ENCODE measurements around the gene PIGO. TPM values are rescaled to one million over a fixed set of nuclear protein-coding genes. Genes with fewer than 3 reads are reported as not detected.

PIGO gene
- total and polyA plus RNA-seq, 10 of the 15 experiments (the other 5 are each of a cell fraction or from before 2014, with no cell fraction given): 8.2 to 23.3 (median 18.4) TPM

DNA sequence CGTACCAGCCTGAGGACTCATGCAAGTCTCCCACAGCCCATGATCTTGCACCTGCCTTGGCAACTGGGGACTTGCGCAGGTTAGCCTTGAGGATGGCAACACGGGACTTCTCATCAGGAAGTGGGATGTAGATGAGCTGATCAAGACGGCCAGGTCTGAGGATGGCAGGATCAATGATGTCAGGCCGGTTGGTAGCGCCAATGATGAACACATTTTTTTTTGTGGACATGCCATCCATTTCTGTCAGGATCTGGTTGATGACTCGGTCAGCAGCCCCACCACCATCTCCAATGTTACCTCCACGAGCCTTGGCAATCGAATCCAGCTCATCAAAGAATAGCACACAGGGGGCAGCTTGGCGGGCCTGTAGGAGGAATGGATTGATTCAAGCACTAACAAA is 37.0 kb downstream of the PIGO start:
- Histone ChIP-seq H3K4me1 (ENCODE audit: control insufficient read depth, insufficient read depth, low read length) (no peaks in the 10 kb centered on the region), H3K36me3 (ENCODE audit: control insufficient read depth in 2 of 2, insufficient read depth in 2 of 2, low read length in 1 of 2) (peaks cover 47 to 68% of the 10 kb centered on the region in 2 experiments), H3K9ac (ENCODE audit: control insufficient read depth, insufficient read depth, low read length) (no peak overlapping the region), H3K27ac (ENCODE audit: control insufficient read depth, insufficient read depth) (no peak overlapping the region), H4K20me1 (ENCODE audit: control insufficient read depth, insufficient read depth) (peaks cover 3% of the 10 kb centered on the region; the same call in 1 of the 2 replicates), H3K79me2 (ENCODE audit: control insufficient read depth, insufficient read depth, low read length) (no peaks in the 10 kb centered on the region; the same call in 1 of the 2 replicates), H3K27me3 (replicated peaks in 1 of 2; ENCODE audit: control insufficient read depth in 2 of 2, insufficient read depth in 2 of 2, low read length in 1 of 2) (no peaks in the 10 kb centered on the region), H3K9me3 (replicated peaks; ENCODE audit: control insufficient read depth, insufficient read depth, low read length) (no peaks in the 10 kb centered on the region), H3K4me2 (ENCODE audit: control insufficient read depth, insufficient read depth) (no peak overlapping the region), H3K4me3 (no peak overlapping the region), H2AFZ (ENCODE audit: control insufficient read depth, low read depth, low read length) (no peak overlapping the region)
- BruUV-seq (replicated peaks): TSS peak; percentile 1
- ATAC-seq: no peak
- intact Hi-C loops (cut with micrococcal nuclease; ENCODE audit: unreplicated experiment) (no loop called here), in situ Hi-C loops (cut with MboI) (no loop called here)
- ChIA-PET RAD21 (ENCODE audit: unreplicated experiment) (no interaction called here), POLR2A (interaction anchor here (0.8 to 1.3 kb wide), 2 partner anchors 7 to 52 kb away, joined by 3 read pairs; no protein-coding TSS in a partner anchor), SMC1A (ENCODE audit: uncharacterized antibody, unreplicated experiment) (no interaction called here), CTCF (interaction anchor here (1.4 kb wide), 1 partner anchor 8 kb away, joined by 7 read pairs; no protein-coding TSS in a partner anchor)
- DNase-seq (ENCODE audit: low read depth, low spot score): no peak
- FAIRE-seq: no peak
- 96% methylated on average over 10 of the region's 10 CpGs for WGBS (ENCODE audit: insufficient coverage, insufficient replicate concordance, low lambda C conversion rate, missing lambda C conversion rate)
- no peak for TF ChIP-seq PBX3 (IDR thresholded peaks at IDR 0.05; ENCODE audit: insufficient replicate concordance, low read depth, low read length)
- peak; percentile 42; the same call in 1 of the 2 replicates for TF ChIP-seq POLR2A (IDR thresholded peaks at IDR 0.05; ENCODE audit: low read depth, low read length)

DNA sequence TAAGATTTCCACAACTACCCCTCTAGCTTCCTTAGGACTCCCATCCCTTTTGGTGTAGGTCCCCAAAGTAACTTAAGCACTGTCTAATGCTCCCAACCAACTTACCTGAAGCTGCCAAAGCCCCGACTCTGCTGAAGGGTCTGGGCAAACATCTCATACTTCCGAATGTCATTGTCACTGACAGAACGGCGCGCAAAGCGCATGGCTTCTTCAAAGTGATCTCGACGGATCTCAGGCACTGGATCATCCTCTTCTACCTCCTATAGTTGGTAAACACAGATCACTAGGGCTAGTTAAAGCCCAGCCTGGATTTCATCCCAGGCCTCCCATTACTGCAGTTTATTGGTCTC is 39.1 kb downstream of the PIGO start:
- DNase-seq (ENCODE audit: low read depth, low spot score) (no peak), ATAC-seq (no peak), FAIRE-seq (no peak)
- ChIA-PET CTCF (no interaction called here), SMC1A (ENCODE audit: uncharacterized antibody, unreplicated experiment) (no interaction called here), RAD21 (ENCODE audit: unreplicated experiment) (interaction anchor here (1.3 kb wide), 1 partner anchor 158 kb away, joined by 4 read pairs; no protein-coding TSS in a partner anchor), POLR2A (no interaction called here)
- H3K79me2 ChIP-seq (ENCODE audit: control insufficient read depth, insufficient read depth, low read length): no peaks in the 10 kb centered on the region; the same call in 1 of the 2 replicates
- H4K20me1 ChIP-seq (ENCODE audit: control insufficient read depth, insufficient read depth): peaks cover 3% of the 10 kb centered on the region; the same call in 1 of the 2 replicates
- H2AFZ ChIP-seq (ENCODE audit: control insufficient read depth, low read depth, low read length): no peak overlapping the region
- H3K4me3 ChIP-seq: no peak overlapping the region
- no peak overlapping the region for H3K4me2 ChIP-seq (ENCODE audit: control insufficient read depth, insufficient read depth)
- intact Hi-C loops (cut with micrococcal nuclease; ENCODE audit: unreplicated experiment): no loop called here
- no peak overlapping the region for H3K27ac ChIP-seq (ENCODE audit: control insufficient read depth, insufficient read depth)
- in situ Hi-C loops (cut with MboI): no loop called here
- 93% methylated on average over 8 of the region's 8 CpGs for WGBS (ENCODE audit: insufficient coverage, insufficient replicate concordance, low lambda C conversion rate, missing lambda C conversion rate)
- H3K9me3 ChIP-seq (replicated peaks; ENCODE audit: control insufficient read depth, insufficient read depth, low read length): no peaks in the 10 kb centered on the region
- no peak overlapping the region for H3K9ac ChIP-seq (ENCODE audit: control insufficient read depth, insufficient read depth, low read length)
- TF ChIP-seq NBN (IDR thresholded peaks at IDR 0.05) (no peak), MXI1 (IDR thresholded peaks at IDR 0.05; ENCODE audit: low read depth, low read length) (no peak), IKZF2 (IDR thresholded peaks at IDR 0.05) (no peak), CHD4 (IDR thresholded peaks at IDR 0.05) (no peak), POLR2A (IDR thresholded peaks at IDR 0.05; ENCODE audit: low read depth, low read length) (peak; percentile 43; the same call in 1 of the 2 replicates), BCL11A (IDR thresholded peaks at IDR 0.05; ENCODE audit: low read depth, low read length) (no peak), ZNF274 (IDR thresholded peaks at IDR 0.05; ENCODE audit: insufficient read depth, insufficient read length) (no peak), STAT3 (IDR thresholded peaks at IDR 0.05; ENCODE audit: low read depth, low read length) (no peak), POLR2AphosphoS5 (IDR thresholded peaks at IDR 0.05; ENCODE audit: low read length) (0 out of 2 replicates have a peak, but pooled peaks have one; percentile 18), DPF2 (IDR thresholded peaks at IDR 0.05) (no peak)
- TF ChIP-seq, protein P1, sequence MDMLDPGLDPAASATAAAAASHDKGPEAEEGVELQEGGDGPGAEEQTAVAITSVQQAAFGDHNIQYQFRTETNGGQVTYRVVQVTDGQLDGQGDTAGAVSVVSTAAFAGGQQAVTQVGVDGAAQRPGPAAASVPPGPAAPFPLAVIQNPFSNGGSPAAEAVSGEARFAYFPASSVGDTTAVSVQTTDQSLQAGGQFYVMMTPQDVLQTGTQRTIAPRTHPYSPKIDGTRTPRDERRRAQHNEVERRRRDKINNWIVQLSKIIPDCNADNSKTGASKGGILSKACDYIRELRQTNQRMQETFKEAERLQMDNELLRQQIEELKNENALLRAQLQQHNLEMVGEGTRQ (IDR thresholded peaks at IDR 0.05; ENCODE audit: borderline replicate concordance, low read depth, low read length): no peak
- TF ChIP-seq, protein P2, sequence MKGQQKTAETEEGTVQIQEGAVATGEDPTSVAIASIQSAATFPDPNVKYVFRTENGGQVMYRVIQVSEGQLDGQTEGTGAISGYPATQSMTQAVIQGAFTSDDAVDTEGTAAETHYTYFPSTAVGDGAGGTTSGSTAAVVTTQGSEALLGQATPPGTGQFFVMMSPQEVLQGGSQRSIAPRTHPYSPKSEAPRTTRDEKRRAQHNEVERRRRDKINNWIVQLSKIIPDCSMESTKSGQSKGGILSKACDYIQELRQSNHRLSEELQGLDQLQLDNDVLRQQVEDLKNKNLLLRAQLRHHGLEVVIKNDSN (IDR thresholded peaks at IDR 0.05; ENCODE audit: borderline replicate concordance, extremely low read length, insufficient read depth, low read depth, low read length): no peak
- no peaks in the 10 kb centered on the region for H3K4me1 ChIP-seq (ENCODE audit: control insufficient read depth, insufficient read depth, low read length)
- no peaks in the 10 kb centered on the region for H3K27me3 ChIP-seq (replicated peaks in 1 of 2; ENCODE audit: control insufficient read depth in 2 of 2, insufficient read depth in 2 of 2, low read length in 1 of 2)
- peaks cover 35 to 52% of the 10 kb centered on the region in 2 experiments for H3K36me3 ChIP-seq (ENCODE audit: control insufficient read depth in 2 of 2, insufficient read depth in 2 of 2, low read length in 1 of 2)
- no TSS peak for BruUV-seq (replicated peaks)
